Body of pancreas (tissue), 4 donors: ENCODE measurements around the gene CCDC190. TPM values are rescaled to one million over a fixed set of nuclear protein-coding genes. Genes with fewer than 3 reads are reported as not detected.

Source experiments
- ATAC-seq: fragments of 150-250 bp; one replicate; pipeline ENCODE4 v1.9.1; 2016
- DNase-seq, 4 donors: peaks; one replicate each; pipeline ENCODE4 v3.0.0-alpha.2; 2019
- H3K27ac ChIP-seq, 4 donors: fragments of 200-600 bp; sonication (generic); 1 replicate in 3 of 4; 2 replicates in 1 of 4; pipeline versions ENCODE4 v1.5.1 to v1.6.1; 2016 to 2019; ENCODE audit warnings: mild to moderate bottlenecking in 1 of 4, mixed read lengths in 1 of 4, moderate library complexity in 1 of 4
- H3K27me3 ChIP-seq, 2 donors: fragments of 200-600 bp; sonication (generic); one replicate each; pipeline ENCODE4 v1.6.0; 2016; ENCODE audit warnings: mild to moderate bottlenecking in 1 of 2
- H3K36me3 ChIP-seq, 2 donors: fragments of 200-600 bp; sonication (generic); replicated peaks in 1 of 2; 2 replicates each; pipeline ENCODE4 v1.5.1; 2016; ENCODE audit warnings: low read depth in 2 of 2; ENCODE audit not compliant: insufficient read depth in 1 of 2
- H3K4me1 ChIP-seq: fragments of 200-600 bp; sonication (generic); one replicate; pipeline ENCODE4 v1.6.0; 2016
- H3K4me3 ChIP-seq, 2 donors: fragments of 200-600 bp; sonication (generic); 1 replicate in 1 of 2; 2 replicates in 1 of 2; pipeline ENCODE4 v1.5.1; 2016 to 2019
- H3K9me3 ChIP-seq, 3 donors: fragments of 200-600 bp; sonication (generic); 1 replicate in 2 of 3; 2 replicates in 1 of 3; pipeline ENCODE4 v1.5.1; 2016
- POLR2A ChIP-seq, 3 donors: fragments of 450-650 bp; IDR thresholded peaks; one replicate each; pipeline ENCODE4 v1.6.1; 2016; ENCODE audit warnings: antibody characterized with exemption in 3 of 3, mild to moderate bottlenecking in 2 of 3
- WGBS, 2 donors: methylation state at CpG; one replicate each; pipeline ENCODE4 v1.1.5; 2017; 5-methylcytosine and 5-hydroxymethylcytosine counted together
- intact Hi-C: fragments of 100-400 bp; cut with DNase I; formaldehyde crosslinking; loops from one replicate; pipeline ENCODE4 v1.15.1; 2023
- total RNA-seq, 2 donors: library from RNA; depleted of rRNA; stranded (reverse); fragments of >200 nt; gene quantifications; one replicate each; pipeline ENCODE4 v1.1.0, GENCODE V29; 2016
- TF ChIP-seq, protein P1 (sequence below), 7 experiments: fragments of 450-650 bp in 4 of 7; fragments of 200-600 bp in 3 of 7; sonication (generic) in 3 of 7; IDR thresholded peaks; one replicate each; pipeline ENCODE4 v1.5.1; 2016 to 2019; ENCODE audit warnings: antibody characterized with exemption in 7 of 7

CCDC190 gene
- total RNA-seq, 2 donors from 2014 or later, result not detected

DNA sequence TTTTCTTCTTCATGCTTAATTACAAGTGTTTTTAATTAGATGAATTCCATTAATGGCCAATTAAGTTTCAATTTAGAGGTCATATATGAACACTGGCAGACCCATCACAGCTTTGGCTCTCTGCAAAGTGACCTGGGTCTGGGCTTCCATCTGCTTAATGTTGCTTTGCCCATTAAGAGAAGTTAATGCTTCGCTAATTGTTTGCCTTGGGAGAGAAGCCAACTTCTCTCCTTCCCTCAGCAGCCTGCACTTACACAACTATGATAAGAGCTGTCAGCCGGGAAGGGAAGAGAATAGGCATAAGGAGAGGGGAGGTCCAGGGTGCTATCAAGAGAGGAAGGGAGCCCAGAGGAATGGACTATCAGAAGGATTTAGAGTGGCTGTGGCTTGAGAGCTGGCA is 29.0 kb upstream of the CCDC190 start:
- TF ChIP-seq, protein P1, sequence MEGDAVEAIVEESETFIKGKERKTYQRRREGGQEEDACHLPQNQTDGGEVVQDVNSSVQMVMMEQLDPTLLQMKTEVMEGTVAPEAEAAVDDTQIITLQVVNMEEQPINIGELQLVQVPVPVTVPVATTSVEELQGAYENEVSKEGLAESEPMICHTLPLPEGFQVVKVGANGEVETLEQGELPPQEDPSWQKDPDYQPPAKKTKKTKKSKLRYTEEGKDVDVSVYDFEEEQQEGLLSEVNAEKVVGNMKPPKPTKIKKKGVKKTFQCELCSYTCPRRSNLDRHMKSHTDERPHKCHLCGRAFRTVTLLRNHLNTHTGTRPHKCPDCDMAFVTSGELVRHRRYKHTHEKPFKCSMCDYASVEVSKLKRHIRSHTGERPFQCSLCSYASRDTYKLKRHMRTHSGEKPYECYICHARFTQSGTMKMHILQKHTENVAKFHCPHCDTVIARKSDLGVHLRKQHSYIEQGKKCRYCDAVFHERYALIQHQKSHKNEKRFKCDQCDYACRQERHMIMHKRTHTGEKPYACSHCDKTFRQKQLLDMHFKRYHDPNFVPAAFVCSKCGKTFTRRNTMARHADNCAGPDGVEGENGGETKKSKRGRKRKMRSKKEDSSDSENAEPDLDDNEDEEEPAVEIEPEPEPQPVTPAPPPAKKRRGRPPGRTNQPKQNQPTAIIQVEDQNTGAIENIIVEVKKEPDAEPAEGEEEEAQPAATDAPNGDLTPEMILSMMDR (IDR thresholded peaks at IDR 0.05), result no peak
- TF ChIP-seq POLR2A (IDR thresholded peaks at IDR 0.05), result no peak
- no peaks in the 10 kb centered on the region for H3K4me1 ChIP-seq
- DNase-seq, result no peak
- no peak for ATAC-seq
- WGBS, 2 donors, result 13 to 18% methylated on average over 2 of the region's 2 CpGs
- H3K36me3 ChIP-seq, result no peaks in the 10 kb centered on the region
- intact Hi-C loops, result no loop called here
- no peak overlapping the region for H3K4me3 ChIP-seq
- H3K27ac ChIP-seq, result no peak overlapping the region
- no peaks in the 10 kb centered on the region for H3K9me3 ChIP-seq
- H3K27me3 ChIP-seq, result no peaks in the 10 kb centered on the region

DNA sequence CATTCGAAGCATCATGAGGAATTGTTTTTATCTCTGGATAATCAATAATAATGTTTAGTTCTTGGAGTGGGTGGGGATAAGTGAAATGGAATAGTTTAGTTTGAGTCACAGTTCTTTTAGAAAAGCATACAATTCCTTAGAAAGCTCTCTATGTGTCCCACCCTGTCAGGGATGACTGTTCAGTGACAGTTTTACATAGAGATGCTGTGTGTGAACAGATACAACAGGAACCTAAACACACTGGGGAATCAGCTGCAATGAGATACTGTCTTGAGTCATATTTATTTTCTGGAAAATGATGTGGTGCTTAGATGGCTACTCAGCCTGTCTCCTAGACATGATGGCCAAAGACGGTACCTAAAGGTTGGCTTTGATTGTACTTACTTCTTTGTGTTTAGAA is 25.7 kb upstream of the CCDC190 start:
- Histone ChIP-seq H3K27me3 (no peaks in the 10 kb centered on the region), H3K27ac (no peak overlapping the region), H3K9me3 (no peaks in the 10 kb centered on the region), H3K4me3 (no peak overlapping the region), H3K4me1 (no peaks in the 10 kb centered on the region), H3K36me3 (no peaks in the 10 kb centered on the region)
- intact Hi-C loops, result no loop called here
- ATAC-seq (no peak), DNase-seq (no peak)
- no peak for TF ChIP-seq POLR2A (IDR thresholded peaks at IDR 0.05)
- TF ChIP-seq, protein P1 (IDR thresholded peaks at IDR 0.05), result no peak
- WGBS, 2 donors, result 79 to 83% methylated on average over 2 of the region's 2 CpGs

DNA sequence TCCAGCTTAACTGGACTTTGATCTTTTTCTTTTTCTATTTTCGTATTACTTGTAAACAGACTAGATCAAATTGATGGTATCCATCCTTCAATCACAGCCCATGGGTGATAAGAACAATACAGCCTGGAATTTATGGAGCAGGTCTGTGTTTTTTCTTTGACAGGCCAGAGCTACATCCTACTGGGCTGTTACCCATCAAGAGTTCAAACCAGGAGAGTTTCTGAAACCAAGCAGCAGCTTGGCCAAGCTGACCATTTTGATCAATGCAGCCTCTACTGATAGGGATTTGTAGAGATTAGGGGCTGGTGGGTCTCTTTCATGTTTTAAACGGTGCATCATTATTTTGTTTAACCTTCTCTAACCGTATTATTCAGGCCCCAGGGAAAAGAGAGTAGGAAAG is 24.3 kb upstream of the CCDC190 start:
- Histone ChIP-seq H3K4me1 (no peaks in the 10 kb centered on the region), H3K36me3 (no peaks in the 10 kb centered on the region), H3K27ac (no peak overlapping the region), H3K9me3 (no peaks in the 10 kb centered on the region), H3K27me3 (no peaks in the 10 kb centered on the region), H3K4me3 (no peak overlapping the region)
- intact Hi-C loops, result no loop called here
- TF ChIP-seq, protein P1 (IDR thresholded peaks at IDR 0.05), result no peak
- no peak for TF ChIP-seq POLR2A (IDR thresholded peaks at IDR 0.05)
- DNase-seq, result no peak
- ATAC-seq, result no peak
- 5 to 11% methylated on average over 3 of the region's 3 CpGs for WGBS, 2 donors

DNA sequence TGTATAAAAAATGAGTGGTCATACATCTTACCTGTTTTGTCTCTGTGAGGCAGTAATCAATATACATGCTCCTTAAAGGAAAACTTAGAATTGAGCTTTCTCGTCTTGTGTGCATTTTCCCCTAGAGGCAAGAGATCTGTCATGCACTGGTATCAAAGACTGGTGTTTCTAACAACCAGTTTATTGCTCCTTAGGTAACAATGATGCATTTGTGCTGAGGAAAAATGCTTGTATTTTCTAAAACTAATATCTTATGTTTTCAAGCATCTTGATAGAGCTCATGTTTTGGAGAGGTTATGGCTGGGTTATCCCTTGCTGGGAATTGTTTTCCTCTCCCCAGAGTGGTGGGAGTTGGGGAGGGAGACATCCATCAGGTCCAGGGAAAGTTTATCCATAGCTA is 23.9 kb upstream of the CCDC190 start:
- H3K9me3 ChIP-seq, result no peaks in the 10 kb centered on the region
- no peaks in the 10 kb centered on the region for H3K4me1 ChIP-seq
- no peaks in the 10 kb centered on the region for H3K27me3 ChIP-seq
- H3K27ac ChIP-seq, result no peak overlapping the region
- no peak for ATAC-seq
- TF ChIP-seq, protein P1 (IDR thresholded peaks at IDR 0.05), result no peak
- no peak for TF ChIP-seq POLR2A (IDR thresholded peaks at IDR 0.05)
- intact Hi-C loops, result no loop called here
- DNase-seq, result no peak
- WGBS, 2 donors, result 74% methylated on average over 1 of the region's 1 CpG
- no peaks in the 10 kb centered on the region for H3K36me3 ChIP-seq
- H3K4me3 ChIP-seq, result no peak overlapping the region

DNA sequence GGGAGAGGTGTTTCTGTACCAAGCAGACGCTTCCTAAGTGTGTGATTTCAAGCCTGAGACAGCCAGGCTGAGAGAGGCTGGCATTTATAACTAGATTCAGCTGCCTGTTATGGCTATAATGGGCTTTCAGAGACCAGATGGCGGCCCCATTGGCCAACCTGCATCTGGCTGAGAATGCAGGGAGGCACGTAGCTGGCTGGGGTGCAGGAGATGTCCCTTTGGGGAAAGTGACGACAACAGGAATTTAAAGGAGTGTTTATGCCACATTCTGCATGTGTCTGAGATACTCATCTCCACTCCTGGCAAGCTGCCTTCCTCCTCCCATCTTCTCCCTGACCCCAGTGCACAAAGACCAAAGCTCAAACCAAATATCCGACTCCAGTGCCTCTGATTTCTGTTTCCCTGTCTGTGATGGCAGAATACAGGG is 21.3 kb upstream of the CCDC190 start:
- TF ChIP-seq, protein P1 (IDR thresholded peaks at IDR 0.05), result no peak
- no peak for TF ChIP-seq POLR2A (IDR thresholded peaks at IDR 0.05)
- no peaks in the 10 kb centered on the region for H3K9me3 ChIP-seq
- intact Hi-C loops, result no loop called here
- H3K4me3 ChIP-seq, result no peak overlapping the region
- no peaks in the 10 kb centered on the region for H3K27me3 ChIP-seq
- DNase-seq (no peak), ATAC-seq (no peak)
- H3K4me1 ChIP-seq, result no peaks in the 10 kb centered on the region
- WGBS, 2 donors, result 51 to 54% methylated on average over 5 of the region's 5 CpGs
- no peak overlapping the region for H3K27ac ChIP-seq
- no peaks in the 10 kb centered on the region for H3K36me3 ChIP-seq
